OCI-LY7 (cell line): ENCODE results near the gene SEMA4D. TPM values are rescaled to one million over a fixed set of nuclear protein-coding genes. Genes with fewer than 3 reads are reported as not detected.
A peak's percentile ranks its signal among the peaks of the same experiment; 100 is the strongest.

Experiments
- BruUV-seq: library from RNA; stranded (reverse); fragments of 400-500 nt; replicated peaks from 2 replicates; lab custom pipeline; 2021; lab: Mats Ljungman, UMichigan
- CTCF ChIA-PET: fragments of 300-600 bp; sonication (Branson Sonifier 250); formaldehyde crosslinking; loops from one replicate; lab custom pipeline; 2022; ENCODE audit warnings: antibody characterized with exemption; ENCODE audit not compliant: unreplicated experiment; lab: Charles Lee
- POLR2A ChIA-PET: fragments of 300-600 bp; sonication (Branson Sonifier 250); formaldehyde crosslinking; loops from one replicate; lab custom pipeline; 2022; ENCODE audit warnings: antibody characterized with exemption; lab: Charles Lee
- DNase-seq: peaks from one replicate; pipeline ENCODE4 v3.0.0-alpha.2; 2015; ENCODE audit warnings: low spot score
- H2AFZ ChIP-seq: fragments of 200-600 bp; sonication (generic), shearing (Covaris generic); 2 replicates; pipeline ENCODE4 v1.6.1; 2014; ENCODE audit warnings: mild to moderate bottlenecking, antibody characterized with exemption, low read length, moderate library complexity
- H3K27ac ChIP-seq: fragments of 200-600 bp; sonication (generic); 2 replicates; pipeline ENCODE4 v1.5.1; 2014; ENCODE audit warnings: mixed run types, low read depth, mild to moderate bottlenecking, moderate library complexity, low read length, inconsistent platforms; ENCODE audit not compliant: poor library complexity, severe bottlenecking
- H3K36me3 ChIP-seq: fragments of 200-600 bp; sonication (generic); 2 replicates; pipeline ENCODE4 v1.6.1; 2014; ENCODE audit warnings: mild to moderate bottlenecking, antibody characterized with exemption, low read length, moderate library complexity, mixed read lengths; ENCODE audit not compliant: insufficient read depth
- H3K4me1 ChIP-seq: fragments of 200-600 bp; sonication (generic); 2 replicates; pipeline ENCODE4 v1.5.1; 2014; ENCODE audit warnings: mild to moderate bottlenecking, low read length; ENCODE audit not compliant: insufficient read depth, poor library complexity, severe bottlenecking
- H3K4me2 ChIP-seq: fragments of 200-600 bp; sonication (generic); 2 replicates; pipeline ENCODE4 v1.6.1; 2014; ENCODE audit warnings: mild to moderate bottlenecking, low read length
- H3K4me3 ChIP-seq: fragments of 200-600 bp; sonication (generic); 2 replicates; pipeline ENCODE4 v1.5.1; 2014; ENCODE audit warnings: mild to moderate bottlenecking, low read depth, low read length; ENCODE audit not compliant: poor library complexity, severe bottlenecking
- H3K79me2 ChIP-seq: fragments of 200-600 bp; sonication (generic); 2 replicates; pipeline ENCODE4 v1.6.1; 2016; ENCODE audit warnings: low read depth, mild to moderate bottlenecking, low read length, moderate library complexity, mixed read lengths; ENCODE audit not compliant: insufficient read depth
- H3K9me2 ChIP-seq: fragments of 200-600 bp; sonication (generic); 2 replicates; pipeline ENCODE4 v1.6.1; 2016; ENCODE audit warnings: mild to moderate bottlenecking, low read length, mixed read lengths; ENCODE audit not compliant: insufficient read depth
- H3K9me3 ChIP-seq: fragments of 200-600 bp; sonication (generic); 2 replicates; pipeline ENCODE4 v1.6.1; 2014; ENCODE audit warnings: mild to moderate bottlenecking, mixed run types, low read length, mixed read lengths
- H4K20me1 ChIP-seq: fragments of 200-600 bp; sonication (generic); 2 replicates; pipeline ENCODE4 v1.6.1; 2014; ENCODE audit warnings: mild to moderate bottlenecking, antibody characterized with exemption, low read length, moderate library complexity, mixed read lengths; ENCODE audit not compliant: insufficient read depth
- EZH2phosphoT487 ChIP-seq: fragments of 200-600 bp; sonication (generic); IDR thresholded peaks from 2 replicates; pipeline ENCODE4 v1.6.1; 2018; ENCODE audit warnings: low read depth, borderline replicate concordance, mild to moderate bottlenecking, mixed run types, antibody characterized with exemption, low read length, moderate library complexity, mixed read lengths
- intact Hi-C: fragments of 100-400 bp; cut with micrococcal nuclease; formaldehyde crosslinking; loops from one replicate; pipeline ENCODE4 v1.10.0; 2022; ENCODE audit not compliant: unreplicated experiment
- total RNA-seq, 2 experiments: library from RNA; depleted of rRNA in 1 of 2; stranded (reverse); fragments of >200 nt in 1 of 2; shearing (Covaris generic) in 1 of 2; gene quantifications; 2 replicates each; pipeline ENCODE4 v1.2.3, GENCODE V29; 2014 to 2022
- TF ChIP-seq, protein P1 (sequence below): fragments of 200-600 bp; sonication (generic); conservative IDR thresholded peaks from 2 replicates; pipeline ENCODE4 v1.5.1; 2014; ENCODE audit warnings: mild to moderate bottlenecking, antibody characterized with exemption, low read length, moderate library complexity, mixed read lengths

Gene SEMA4D
- total RNA-seq, 2 experiments from 2014 or later = 28.5 to 60.5 TPM

DNA sequence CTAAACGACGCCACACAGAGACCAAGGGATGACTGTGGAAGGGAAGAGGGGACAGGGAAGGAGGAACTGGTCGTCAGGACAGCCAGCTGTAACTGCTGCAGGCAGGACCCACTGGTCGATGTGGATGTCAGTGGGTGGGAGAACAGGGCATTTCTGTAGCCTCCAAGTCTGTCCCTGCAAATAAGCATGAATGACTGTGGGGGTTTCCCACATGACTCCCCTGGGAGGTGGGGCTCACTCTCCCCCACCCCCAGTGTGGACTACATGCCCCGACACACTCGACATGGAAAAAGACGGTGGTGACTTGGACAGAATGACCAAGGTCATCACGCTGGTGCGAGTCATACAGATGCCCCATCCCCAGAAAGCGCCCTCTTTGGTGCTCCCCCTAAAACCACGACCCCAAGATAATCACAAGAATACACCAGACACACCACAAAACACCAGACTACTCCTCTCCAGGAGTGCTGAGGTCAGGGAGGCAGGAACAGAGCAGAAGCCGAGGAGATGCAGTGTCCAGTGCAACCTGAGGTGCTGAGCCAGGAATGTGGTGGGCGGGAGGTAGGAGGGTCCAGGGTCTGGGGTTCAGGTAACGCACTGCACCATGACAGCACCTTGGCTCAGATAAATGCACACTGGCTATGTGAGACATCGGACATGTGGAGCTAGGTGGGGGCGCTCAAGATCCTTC is 114.7 kb downstream of the SEMA4D start:
- no peak overlapping the region for H2AFZ ChIP-seq
- no peak for DNase-seq
- ChIA-PET POLR2A (no interaction called here), CTCF (no interaction called here)
- no peaks in the 10 kb centered on the region for H3K9me3 ChIP-seq
- no peak overlapping the region for H3K27ac ChIP-seq
- no peaks in the 10 kb centered on the region for H4K20me1 ChIP-seq
- H3K79me2 ChIP-seq = no peaks in the 10 kb centered on the region
- no peak for TF ChIP-seq EZH2phosphoT487
- TF ChIP-seq, protein P1, sequence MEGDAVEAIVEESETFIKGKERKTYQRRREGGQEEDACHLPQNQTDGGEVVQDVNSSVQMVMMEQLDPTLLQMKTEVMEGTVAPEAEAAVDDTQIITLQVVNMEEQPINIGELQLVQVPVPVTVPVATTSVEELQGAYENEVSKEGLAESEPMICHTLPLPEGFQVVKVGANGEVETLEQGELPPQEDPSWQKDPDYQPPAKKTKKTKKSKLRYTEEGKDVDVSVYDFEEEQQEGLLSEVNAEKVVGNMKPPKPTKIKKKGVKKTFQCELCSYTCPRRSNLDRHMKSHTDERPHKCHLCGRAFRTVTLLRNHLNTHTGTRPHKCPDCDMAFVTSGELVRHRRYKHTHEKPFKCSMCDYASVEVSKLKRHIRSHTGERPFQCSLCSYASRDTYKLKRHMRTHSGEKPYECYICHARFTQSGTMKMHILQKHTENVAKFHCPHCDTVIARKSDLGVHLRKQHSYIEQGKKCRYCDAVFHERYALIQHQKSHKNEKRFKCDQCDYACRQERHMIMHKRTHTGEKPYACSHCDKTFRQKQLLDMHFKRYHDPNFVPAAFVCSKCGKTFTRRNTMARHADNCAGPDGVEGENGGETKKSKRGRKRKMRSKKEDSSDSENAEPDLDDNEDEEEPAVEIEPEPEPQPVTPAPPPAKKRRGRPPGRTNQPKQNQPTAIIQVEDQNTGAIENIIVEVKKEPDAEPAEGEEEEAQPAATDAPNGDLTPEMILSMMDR = peak; percentile 23; the same call in 1 of the 2 replicates
- no peak overlapping the region for H3K4me2 ChIP-seq
- H3K36me3 ChIP-seq = peaks cover 13% of the 10 kb centered on the region; the same call in 1 of the 2 replicates
- intact Hi-C loops = no loop called here
- no peaks in the 10 kb centered on the region for H3K4me1 ChIP-seq
- no peak overlapping the region for H3K4me3 ChIP-seq
- BruUV-seq = no TSS peak
- no peaks in the 10 kb centered on the region for H3K9me2 ChIP-seq

DNA sequence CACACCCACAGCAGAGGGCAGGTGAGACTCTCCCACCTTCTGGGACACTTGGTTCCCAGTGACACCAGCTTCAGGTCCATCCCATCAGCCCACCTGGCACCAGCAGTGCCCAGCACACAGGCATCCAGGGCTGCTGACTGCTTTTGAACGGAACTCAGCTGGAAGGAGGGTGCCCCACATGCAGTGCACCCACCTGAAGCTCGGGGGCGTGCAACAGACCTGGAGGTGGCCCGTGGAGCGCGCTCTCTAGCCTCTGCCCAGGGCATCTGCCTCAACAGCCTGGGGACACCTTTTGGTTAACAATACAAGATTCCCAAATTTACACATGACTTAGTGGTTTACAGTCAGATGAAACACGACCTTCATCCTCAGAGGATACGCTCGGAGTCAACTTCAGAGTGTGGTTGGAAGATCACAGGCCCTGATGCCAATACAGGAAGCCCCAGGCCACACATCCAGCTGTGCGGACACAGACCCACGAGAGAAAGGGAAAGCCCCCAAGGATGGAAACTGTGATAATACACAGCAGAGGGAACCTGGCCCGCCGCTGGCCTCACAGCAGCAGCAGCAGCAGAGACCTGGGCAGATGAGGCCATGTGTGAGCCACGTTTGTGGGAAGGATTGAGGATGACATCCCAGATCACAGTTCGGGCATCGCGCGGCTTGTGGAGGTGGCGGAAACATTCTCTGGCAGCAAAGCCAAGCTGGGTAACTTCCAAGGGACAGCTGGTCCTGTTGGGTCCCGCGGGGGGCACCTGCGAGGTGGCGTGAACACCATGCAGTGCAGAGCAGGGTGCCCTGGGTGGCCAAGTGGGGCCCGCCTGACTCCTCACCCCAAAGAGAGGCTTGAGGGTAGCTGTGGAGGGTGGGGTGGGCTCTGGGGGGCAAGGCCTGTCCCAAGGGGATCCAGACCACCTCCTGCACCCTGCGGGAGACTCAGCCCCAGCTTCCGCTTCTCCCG is 115.6 kb downstream of the SEMA4D start:
- ChIA-PET POLR2A (no interaction called here), CTCF (no interaction called here)
- intact Hi-C loops = no loop called here

More for the DNA sequence above, 115.6 kb downstream of the SEMA4D start:
- no peaks in the 10 kb centered on the region for H3K9me2 ChIP-seq
- no peak overlapping the region for H3K27ac ChIP-seq
- H3K4me2 ChIP-seq = no peak overlapping the region
- no peaks in the 10 kb centered on the region for H3K4me1 ChIP-seq
- H4K20me1 ChIP-seq = no peaks in the 10 kb centered on the region
- no peaks in the 10 kb centered on the region for H3K9me3 ChIP-seq
- no peak overlapping the region for H3K4me3 ChIP-seq
- no peaks in the 10 kb centered on the region for H3K79me2 ChIP-seq
- no peak for TF ChIP-seq EZH2phosphoT487
- TF ChIP-seq, protein P1 = no peak
- H3K36me3 ChIP-seq = peaks cover 7% of the 10 kb centered on the region; the same call in 1 of the 2 replicates
- BruUV-seq = no TSS peak
- DNase-seq = no peak
- H2AFZ ChIP-seq = no peak overlapping the region
